ENCODE data around the gene SFMBT1.

Gene SFMBT1

DNA sequence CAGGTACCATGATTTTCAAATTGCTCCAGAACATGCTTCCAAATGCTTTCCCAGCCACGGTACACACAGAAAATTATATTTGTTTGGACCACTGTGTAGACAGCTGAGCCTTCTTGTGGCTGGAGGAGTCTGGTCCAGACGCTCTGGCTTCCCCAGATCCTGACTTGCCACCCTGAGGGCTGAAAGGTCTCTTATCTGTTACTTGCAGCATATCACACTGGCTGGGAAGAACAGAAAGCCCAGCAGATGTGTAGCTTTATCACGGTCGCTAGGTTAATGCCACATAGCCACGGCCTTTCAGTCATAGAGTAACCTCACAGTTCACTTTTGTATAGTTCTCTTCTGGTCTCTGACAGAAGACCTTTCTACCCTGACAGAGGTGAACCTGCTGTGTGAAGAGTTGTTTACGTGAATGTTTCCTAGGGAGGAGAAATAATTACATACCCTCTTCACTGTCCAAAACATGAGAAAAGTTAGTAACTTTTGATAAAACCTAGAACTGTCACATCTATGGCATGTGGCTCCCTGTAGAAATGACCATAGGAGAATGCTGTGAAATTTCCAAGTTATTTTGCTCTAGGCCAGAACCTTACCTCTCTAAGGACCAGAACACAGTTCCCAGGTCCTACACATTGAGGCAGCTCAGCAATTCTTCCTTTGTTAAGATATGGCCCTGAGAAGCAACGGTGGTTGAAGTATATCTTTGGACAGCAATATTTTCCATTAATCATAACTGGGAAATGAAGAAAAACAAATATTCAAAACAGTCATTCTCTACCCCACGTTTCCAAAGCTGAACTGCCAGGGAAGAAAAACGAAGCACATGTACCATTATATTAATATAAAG, 132.8 kb downstream of the SFMBT1 start:
- DNase-seq: no peak

DNA sequence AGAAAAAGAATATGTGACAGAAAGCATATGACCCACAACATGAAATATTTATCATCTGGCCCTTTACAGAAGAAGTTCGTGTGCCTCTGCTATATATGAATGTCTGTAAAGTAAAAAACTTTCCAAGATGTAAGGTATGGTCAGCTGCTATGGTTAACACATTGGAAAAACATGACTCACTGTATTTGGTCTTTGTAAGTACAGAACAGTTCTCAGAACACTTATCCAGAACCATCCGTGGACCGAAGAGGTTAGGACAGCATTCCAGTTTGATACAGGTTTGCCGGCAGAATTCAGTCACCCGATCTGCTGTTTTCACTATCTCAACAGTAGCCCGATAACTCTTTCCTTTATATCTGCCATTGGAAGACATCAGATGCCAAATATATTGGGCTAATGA, 135.1 kb downstream of the SFMBT1 start:
- DNase-seq: no peak

DNA sequence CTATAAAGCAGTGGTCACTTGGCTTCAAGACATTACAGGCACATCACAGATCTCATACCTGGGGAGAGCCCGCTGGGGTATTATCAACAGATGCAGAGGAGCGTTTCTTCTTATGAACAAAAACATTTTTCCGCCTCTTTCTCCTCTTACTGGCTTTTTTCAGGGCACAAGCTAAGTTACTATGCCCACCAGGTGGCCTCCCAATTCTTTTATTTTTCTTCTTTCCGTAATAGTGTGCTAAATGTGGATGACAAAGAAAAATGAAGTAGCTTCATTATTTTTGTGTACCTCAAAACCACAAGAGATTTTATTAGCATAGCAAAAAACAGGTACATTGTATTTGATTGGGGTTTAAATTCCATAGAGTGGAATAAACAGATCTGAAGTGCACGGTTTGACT, 138.4 kb downstream of the SFMBT1 start:
- no peak for DNase-seq

GRCh38 chr3:52904552-52904951, 141.3 kb downstream of the SFMBT1 start:
- DNase-seq: no peak

DNA sequence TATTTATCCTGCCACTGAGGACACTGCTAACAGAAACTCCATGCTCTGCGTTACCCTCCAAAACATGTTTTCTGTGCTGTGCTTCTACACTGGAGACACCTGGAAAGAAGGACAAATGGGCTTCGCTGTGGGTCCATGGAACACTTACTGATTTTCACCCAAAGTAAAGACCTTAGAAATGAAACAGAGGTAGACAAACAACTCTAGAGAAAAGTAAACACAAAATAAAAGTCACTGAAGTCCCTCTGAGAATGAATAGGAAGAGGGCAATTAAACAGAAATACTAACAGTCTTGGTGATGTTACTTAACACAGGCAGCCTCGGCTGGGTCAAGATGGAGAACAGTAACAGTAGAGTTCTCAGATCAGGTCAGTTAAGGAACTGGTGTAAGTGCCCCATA, 141.9 kb downstream of the SFMBT1 start:
- DNase-seq: no peak

GRCh38 chr3:52897130-52898122, 148.4 kb downstream of the SFMBT1 start, which contains the start of gene STIMATE:
Gene STIMATE (minus strand): TSS chr3:52897548. CDS start chr3:52897450, 98 bp downstream.
- peak; percentile 76 to 88 (median 82) for DNase-seq

GRCh38 chr3:52896613-52897012, 149.3 kb downstream of the SFMBT1 start:
- no peak for DNase-seq

- no peak for DNase-seq
Measured at GRCh38 chr3:52896151-52896550, 149.7 kb downstream of the SFMBT1 start.

- DNase-seq: peak in 1 of 5 donors; percentile 55
Measured at GRCh38 chr3:52895418-52895817, 150.5 kb downstream of the SFMBT1 start.

GRCh38 chr3:52894756-52895155, 151.1 kb downstream of the SFMBT1 start:
- DNase-seq: no peak

GRCh38 chr3:52893723-52894122, 152.2 kb downstream of the SFMBT1 start:
- DNase-seq: no peak

- DNase-seq: peak in 2 of 5 donors; percentile 34 to 60
Measured at GRCh38 chr3:52892625-52893311, 153.1 kb downstream of the SFMBT1 start.

- no peak for DNase-seq
Measured at GRCh38 chr3:52892290-52892624, 153.6 kb downstream of the SFMBT1 start.

GRCh38 chr3:52891615-52892081, 154.2 kb downstream of the SFMBT1 start:
- DNase-seq: no peak

DNA sequence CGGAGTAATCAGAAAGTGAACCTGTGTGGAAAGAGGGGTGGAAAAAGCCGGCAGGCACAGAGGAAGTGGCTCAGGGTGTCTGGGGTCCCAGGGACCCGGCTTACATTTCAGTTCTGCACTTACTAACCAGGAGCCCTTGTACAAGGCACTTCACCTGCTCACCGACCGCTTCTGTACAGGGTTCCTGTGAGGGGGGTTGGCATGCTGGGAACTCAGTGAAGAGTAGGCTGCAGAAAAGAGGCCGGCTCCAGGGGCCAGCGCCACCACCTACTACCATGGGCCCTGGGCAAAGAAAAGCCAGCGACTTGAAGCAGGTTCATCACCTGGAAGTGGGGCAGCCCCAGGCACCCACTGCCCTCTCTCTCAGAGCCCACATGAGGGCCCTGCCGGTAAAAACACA, 154.7 kb downstream of the SFMBT1 start:
- DNase-seq: peak in 1 of 5 donors; percentile 42

GRCh38 chr3:52890735-52891134, 155.1 kb downstream of the SFMBT1 start:
- peak in 1 of 5 donors; percentile 41 for DNase-seq

DNA sequence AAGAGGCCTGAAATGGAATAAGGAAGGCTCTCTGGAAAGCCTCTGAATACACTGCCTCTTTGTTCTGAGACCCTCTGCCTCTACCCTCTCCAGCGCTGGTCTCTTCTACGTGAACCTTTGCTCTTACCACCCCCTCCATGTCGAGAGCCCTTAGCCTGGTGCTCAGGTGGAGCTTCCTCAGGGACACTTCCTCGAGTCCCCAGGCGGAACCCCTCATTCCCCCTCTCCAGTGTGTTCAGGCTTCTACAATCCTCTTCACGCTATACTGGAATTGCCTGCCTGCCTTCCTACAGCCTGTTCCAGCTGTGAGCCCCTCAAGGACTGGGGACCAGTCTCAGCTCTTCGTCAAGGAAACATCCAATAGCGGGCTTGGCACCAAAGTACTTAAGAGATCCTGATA, 156.0 kb downstream of the SFMBT1 start:
- DNase-seq: no peak

GRCh38 chr3:52887166-52887565, 158.7 kb downstream of the SFMBT1 start:
- no peak for DNase-seq

- no peak for DNase-seq
Measured at GRCh38 chr3:52886049-52886730, 159.7 kb downstream of the SFMBT1 start.

GRCh38 chr3:52882377-52882776, 163.5 kb downstream of the SFMBT1 start:
- DNase-seq: no peak

DNA sequence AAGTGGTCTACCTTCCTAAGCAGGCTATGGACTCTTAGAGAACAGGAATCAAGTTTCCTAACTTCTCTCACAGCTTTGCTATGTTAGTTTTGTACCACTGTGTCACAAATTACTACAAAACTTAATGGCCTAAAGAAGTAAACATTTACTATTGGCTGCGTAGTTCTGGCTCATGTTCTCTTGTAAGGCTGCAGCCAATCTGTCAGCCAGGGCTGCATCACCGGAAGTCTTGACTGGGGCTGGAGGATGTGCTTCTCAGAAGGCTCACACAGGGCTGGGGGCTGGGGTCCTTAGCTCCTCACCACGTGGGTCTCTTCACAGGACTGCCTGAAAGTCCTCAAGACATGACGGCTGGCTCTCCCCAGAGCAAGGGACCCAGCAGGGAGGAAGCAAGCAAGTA, 164.0 kb downstream of the SFMBT1 start:
- DNase-seq: no peak

- DNase-seq: no peak
Measured at GRCh38 chr3:52880474-52880873, 165.4 kb downstream of the SFMBT1 start.

All from T-helper 1 cell (primary cell).